BE2C (cell line): ENCODE data around the gene ACTBL2.

ENCODE experiments used
- DNase-seq: peaks from one replicate; pipeline ENCODE4 v3.0.0-alpha.2; 2020
- H3K27me3 ChIP-seq: fragments of 250-450 bp; sonication (Bioruptor Pico); 2 replicates; pipeline ENCODE4 v1.5.1; 2020; ENCODE audit warnings: mild to moderate bottlenecking
- H3K36me3 ChIP-seq: fragments of 250-450 bp; sonication (Bioruptor Pico); 2 replicates; pipeline ENCODE4 v1.5.1; 2020; ENCODE audit warnings: mild to moderate bottlenecking
- H3K4me1 ChIP-seq: fragments of 250-450 bp; sonication (Bioruptor Pico); 2 replicates; pipeline ENCODE4 v1.5.1; 2020
- H3K4me3 ChIP-seq: 2 replicates; pipeline ENCODE4 v1.5.1; 2011; ENCODE audit warnings: low read depth, low read length
- H3K9me3 ChIP-seq: fragments of 250-450 bp; sonication (Bioruptor Pico); 2 replicates; pipeline ENCODE4 v1.5.1; 2020
- CTCF ChIP-seq: IDR thresholded peaks from 2 replicates; pipeline ENCODE4 v1.5.1; 2012; ENCODE audit warnings: mild to moderate bottlenecking, low read depth, low read length

Gene ACTBL2

GRCh38 chr5:57488215-57488955, 5.8 kb upstream of the ACTBL2 start:
- Histone ChIP-seq H3K27me3 (no peaks in the 10 kb centered on the region), H3K4me1 (peaks cover 11% of the 10 kb centered on the region), H3K4me3 (no peak overlapping the region), H3K9me3 (no peaks in the 10 kb centered on the region), H3K36me3 (no peaks in the 10 kb centered on the region)
- no peak for TF ChIP-seq CTCF
- DNase-seq: no peak

GRCh38 chr5:57486027-57486602, 3.5 kb upstream of the ACTBL2 start:
- H3K27me3 ChIP-seq: no peaks in the 10 kb centered on the region
- no peak for TF ChIP-seq CTCF
- H3K9me3 ChIP-seq: no peaks in the 10 kb centered on the region
- H3K4me3 ChIP-seq: no peak overlapping the region
- DNase-seq: no peak
- H3K36me3 ChIP-seq: no peaks in the 10 kb centered on the region
- H3K4me1 ChIP-seq: peaks cover 11% of the 10 kb centered on the region

GRCh38 chr5:57478826-57479225, 3.8 kb downstream of the ACTBL2 start:
- no peaks in the 10 kb centered on the region for H3K27me3 ChIP-seq
- no peak for DNase-seq
- H3K9me3 ChIP-seq: no peaks in the 10 kb centered on the region
- H3K4me3 ChIP-seq: no peak overlapping the region
- H3K4me1 ChIP-seq: no peaks in the 10 kb centered on the region
- TF ChIP-seq CTCF: no peak
- no peaks in the 10 kb centered on the region for H3K36me3 ChIP-seq

GRCh38 chr5:57476601-57477056, 6.0 kb downstream of the ACTBL2 start:
- TF ChIP-seq CTCF: no peak
- no peaks in the 10 kb centered on the region for H3K9me3 ChIP-seq
- H3K27me3 ChIP-seq: no peaks in the 10 kb centered on the region
- H3K4me1 ChIP-seq: no peaks in the 10 kb centered on the region
- H3K36me3 ChIP-seq: no peaks in the 10 kb centered on the region
- no peak for DNase-seq
- no peak overlapping the region for H3K4me3 ChIP-seq

- Histone ChIP-seq H3K4me1 (no peaks in the 10 kb centered on the region), H3K9me3 (no peaks in the 10 kb centered on the region), H3K36me3 (no peaks in the 10 kb centered on the region), H3K27me3 (no peaks in the 10 kb centered on the region), H3K4me3 (no peak overlapping the region)
- TF ChIP-seq CTCF: no peak
- no peak for DNase-seq
Observed at GRCh38 chr5:57470339-57470738, 12.3 kb downstream of the ACTBL2 start.

GRCh38 chr5:57468481-57469163, 14.0 kb downstream of the ACTBL2 start:
- no peaks in the 10 kb centered on the region for H3K36me3 ChIP-seq
- H3K4me1 ChIP-seq: no peaks in the 10 kb centered on the region
- no peaks in the 10 kb centered on the region for H3K9me3 ChIP-seq
- DNase-seq: no peak
- H3K27me3 ChIP-seq: no peaks in the 10 kb centered on the region
- no peak overlapping the region for H3K4me3 ChIP-seq
- TF ChIP-seq CTCF: no peak
